Measurements from ENCODE around the gene FTO.

Gene FTO

GRCh38 chr16:54048586-54049495, 344.9 kb downstream of the FTO start:
- TF ChIP-seq FOXP2 (optimal IDR thresholded peaks at IDR 0.05; ENCODE audit: borderline replicate concordance, extremely low read depth, extremely low read length, insufficient read depth), result no peak
- no peak for TF ChIP-seq REST (IDR thresholded peaks at IDR 0.05; ENCODE audit: insufficient read depth in 1 of 2, low read depth in 2 of 2, low read length in 2 of 2)

GRCh38 chr16:54049591-54050458, 345.9 kb downstream of the FTO start:
- TF ChIP-seq SIN3A (IDR thresholded peaks at IDR 0.05; ENCODE audit: borderline replicate concordance, insufficient read depth, low read length) (no peak), TAF1 (IDR thresholded peaks at IDR 0.05; ENCODE audit: borderline replicate concordance, insufficient read depth, low read length) (no peak), POLR2AphosphoS5 (IDR thresholded peaks at IDR 0.05; ENCODE audit: low read depth, low read length) (no peak), FOXP2 (optimal IDR thresholded peaks at IDR 0.05; ENCODE audit: borderline replicate concordance, extremely low read depth, extremely low read length, insufficient read depth) (no peak), REST (IDR thresholded peaks at IDR 0.05; ENCODE audit: insufficient read depth in 1 of 2, low read depth in 2 of 2, low read length in 2 of 2) (no peak)

GRCh38 chr16:54050459-54051210, 346.7 kb downstream of the FTO start:
- TF ChIP-seq TAF1 (IDR thresholded peaks at IDR 0.05; ENCODE audit: borderline replicate concordance, insufficient read depth, low read length) (no peak), FOXP2 (optimal IDR thresholded peaks at IDR 0.05; ENCODE audit: borderline replicate concordance, extremely low read depth, extremely low read length, insufficient read depth) (no peak), POLR2AphosphoS5 (IDR thresholded peaks at IDR 0.05; ENCODE audit: low read depth, low read length) (no peak), REST (IDR thresholded peaks at IDR 0.05; ENCODE audit: insufficient read depth in 1 of 2, low read depth in 2 of 2, low read length in 2 of 2) (no peak), SIN3A (IDR thresholded peaks at IDR 0.05; ENCODE audit: borderline replicate concordance, insufficient read depth, low read length) (no peak)

- TF ChIP-seq FOXP2 (optimal IDR thresholded peaks at IDR 0.05; ENCODE audit: borderline replicate concordance, extremely low read depth, extremely low read length, insufficient read depth) (no peak), SIN3A (IDR thresholded peaks at IDR 0.05; ENCODE audit: borderline replicate concordance, insufficient read depth, low read length) (no peak), TAF1 (IDR thresholded peaks at IDR 0.05; ENCODE audit: borderline replicate concordance, insufficient read depth, low read length) (no peak), REST (IDR thresholded peaks at IDR 0.05; ENCODE audit: insufficient read depth in 1 of 2, low read depth in 2 of 2, low read length in 2 of 2) (no peak), POLR2AphosphoS5 (IDR thresholded peaks at IDR 0.05; ENCODE audit: low read depth, low read length) (no peak)
Observed at GRCh38 chr16:54051821-54052220, 347.9 kb downstream of the FTO start.

Data from PFSK-1 (cell line).